Tongue (tissue), 2 donors: Measurements from ENCODE around the gene KRTAP29-1. TPM values are rescaled to one million over a fixed set of nuclear protein-coding genes. Genes with fewer than 3 reads are reported as not detected.
"Not testable (repeated sequence)": the region's sequence is repeated elsewhere in the genome, so short reads cannot be mapped to it uniquely, and the experiment has no call there.

Experiments
- DNase-seq: peaks from one replicate; pipeline ENCODE4 v3.0.0-alpha.2; 2015
- total RNA-seq: library from RNA; depleted of rRNA; stranded (reverse); fragments of >200 nt; gene quantifications from one replicate; pipeline ENCODE4 v1.2.3, GENCODE V29; 2014

The KRTAP29-1 gene
- total RNA-seq, 1 donor from 2014 or later, result not detected

- DNase-seq, result no peak
Observed at GRCh38 chr17:41298458-41299135, 4.1 kb downstream of the KRTAP29-1 start.

DNA sequence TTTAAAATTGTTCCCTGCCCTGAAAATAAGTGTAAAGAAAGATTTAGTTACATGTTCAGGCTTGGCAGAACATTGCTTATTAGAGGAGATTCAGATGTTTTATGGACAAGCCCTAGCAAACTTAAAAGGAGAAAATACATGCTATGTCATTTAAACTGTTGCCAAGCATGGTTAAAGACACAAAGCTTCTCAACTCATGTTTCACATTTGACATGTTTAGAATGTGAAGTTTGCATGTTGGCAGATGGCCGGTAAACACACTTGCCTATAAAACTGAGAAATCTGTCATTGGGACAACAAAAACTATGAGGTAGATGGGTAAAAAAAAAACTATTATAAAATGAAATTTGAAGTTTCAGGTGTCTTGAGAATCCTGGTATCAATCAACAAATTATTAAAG lies 5.8 kb downstream of the KRTAP29-1 start:
- peak; percentile 58 for DNase-seq

DNA sequence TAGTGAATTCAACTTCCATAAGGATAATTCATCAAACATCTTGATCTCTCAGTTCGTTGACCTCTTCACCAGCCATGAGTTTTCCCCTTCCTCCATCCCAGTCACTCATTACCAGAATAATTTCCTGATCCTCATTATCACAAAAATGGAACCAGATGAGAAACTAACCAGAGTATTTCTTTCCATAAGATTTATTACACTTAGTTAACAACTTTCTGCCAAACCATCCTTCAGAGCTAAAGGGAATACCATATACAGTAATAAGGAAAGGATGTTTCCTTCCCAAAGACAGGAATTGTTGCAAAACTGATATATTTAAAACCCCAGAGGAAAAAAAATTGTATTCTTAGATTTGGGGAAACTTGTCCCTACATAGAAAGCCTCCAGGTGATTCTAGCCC lies 8.6 kb downstream of the KRTAP29-1 start:
- DNase-seq, result no peak

GRCh38 chr17:41287050-41287449 lies 15.6 kb downstream of the KRTAP29-1 start:
- no peak for DNase-seq

DNA sequence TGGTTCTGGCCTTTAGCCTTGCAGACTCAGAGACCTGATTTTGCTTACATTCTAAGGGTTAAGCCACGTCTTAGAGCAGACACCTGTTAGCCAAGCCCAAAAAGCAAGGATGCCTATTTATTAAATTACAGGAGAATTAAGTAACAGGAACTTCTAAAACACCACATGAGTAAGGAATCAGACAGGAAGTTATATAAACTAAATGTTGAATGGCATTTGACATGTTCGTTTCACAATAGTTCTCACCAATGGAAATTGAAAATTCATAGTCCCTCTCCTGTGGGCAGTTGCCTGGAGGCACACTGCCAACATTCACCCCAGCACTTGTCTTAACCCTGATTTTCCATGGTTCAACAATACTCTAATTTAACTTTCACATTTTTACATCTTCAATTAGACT lies 18.1 kb downstream of the KRTAP29-1 start:
- peak; percentile 0 for DNase-seq

- no peak for DNase-seq
Observed at GRCh38 chr17:41284043-41284442, 18.6 kb downstream of the KRTAP29-1 start.

DNA sequence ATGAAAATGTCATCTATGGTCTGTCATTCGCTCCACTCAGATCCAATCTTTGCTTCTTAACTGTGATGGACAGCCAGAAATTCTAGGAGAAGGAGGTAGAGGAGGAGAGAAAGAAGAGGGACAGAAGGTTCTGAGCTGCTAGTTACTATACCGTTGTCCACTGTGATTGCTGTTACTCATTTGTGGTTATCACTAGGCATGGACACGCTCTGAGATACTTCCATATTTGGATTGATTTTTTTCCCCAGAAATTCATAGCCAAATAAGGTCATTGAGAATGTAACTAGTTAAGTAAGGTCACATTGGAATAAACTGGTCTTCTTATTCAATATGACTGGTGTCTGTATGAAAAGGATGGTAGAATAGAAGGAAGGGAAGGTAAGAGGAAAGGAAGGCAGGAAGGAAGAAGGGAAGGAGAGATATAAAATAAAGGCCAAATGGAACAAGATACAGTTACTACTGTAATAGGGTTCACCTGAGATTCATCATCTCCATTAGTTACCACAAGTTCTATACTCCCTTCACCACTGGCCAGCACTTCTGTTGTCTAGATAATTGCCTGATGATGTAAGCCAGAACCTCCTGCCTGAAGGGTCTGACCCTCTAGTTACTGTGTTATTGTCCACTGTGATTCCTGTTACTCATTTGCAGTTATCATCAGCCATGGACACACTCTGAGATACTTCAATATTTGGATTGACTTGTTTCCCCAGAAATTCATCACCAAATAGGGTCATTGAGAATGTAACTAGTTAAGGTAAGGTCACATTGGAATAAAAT lies 24.3 kb downstream of the KRTAP29-1 start:
- no peak for DNase-seq

DNA sequence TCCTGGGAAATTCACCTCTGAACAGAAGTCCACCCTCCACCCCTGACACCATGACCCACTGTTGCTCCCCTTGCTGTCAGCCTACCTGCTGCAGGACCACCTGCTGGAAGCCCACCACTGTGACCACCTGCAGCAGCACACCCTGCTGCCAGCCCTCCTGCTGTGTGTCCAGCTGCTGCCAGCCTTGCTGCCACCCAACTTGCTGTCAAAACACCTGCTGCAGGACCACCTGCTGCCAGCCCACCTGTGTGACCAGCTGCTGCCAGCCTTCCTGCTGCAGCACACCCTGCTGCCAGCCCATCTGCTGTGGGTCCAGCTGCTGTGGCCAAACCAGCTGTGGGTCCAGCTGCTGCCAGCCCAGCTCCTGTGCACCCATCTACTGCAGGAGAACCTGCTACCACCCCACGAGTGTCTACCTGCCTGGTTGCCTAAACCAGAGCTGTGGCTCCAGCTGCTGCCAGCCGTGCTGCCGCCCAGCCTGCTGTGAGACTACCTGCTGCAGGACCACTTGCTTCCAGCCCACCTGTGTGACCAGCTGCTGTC lies 26.9 kb downstream of the KRTAP29-1 start, which contains the start of gene KRTAP9-7:
Gene KRTAP9-7 (plus strand): TSS at position 51 of the 543 bp plus-strand sequence. CDS start 0 bp downstream, at position 51.
- DNase-seq, result not testable (repeated sequence)

DNA sequence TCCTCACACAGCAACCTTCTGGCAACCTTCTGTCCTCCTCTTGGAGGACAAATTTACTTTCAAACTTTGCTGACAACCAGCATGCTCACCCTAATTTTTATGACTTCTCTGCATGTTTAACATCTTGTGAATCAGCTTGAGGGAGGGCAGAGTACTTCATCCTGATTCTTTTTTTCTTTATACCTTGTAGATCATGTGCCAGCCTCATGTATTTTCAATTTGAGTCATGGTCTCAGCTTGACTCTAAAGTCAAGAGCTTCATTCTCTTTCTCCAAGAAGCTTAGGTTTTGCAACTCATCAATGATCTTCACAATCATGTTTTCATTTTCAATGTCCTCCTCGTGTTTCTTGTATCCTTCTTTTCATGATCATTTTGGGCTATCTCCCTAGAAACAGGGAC lies 30.8 kb downstream of the KRTAP29-1 start:
- DNase-seq, result no peak

DNA sequence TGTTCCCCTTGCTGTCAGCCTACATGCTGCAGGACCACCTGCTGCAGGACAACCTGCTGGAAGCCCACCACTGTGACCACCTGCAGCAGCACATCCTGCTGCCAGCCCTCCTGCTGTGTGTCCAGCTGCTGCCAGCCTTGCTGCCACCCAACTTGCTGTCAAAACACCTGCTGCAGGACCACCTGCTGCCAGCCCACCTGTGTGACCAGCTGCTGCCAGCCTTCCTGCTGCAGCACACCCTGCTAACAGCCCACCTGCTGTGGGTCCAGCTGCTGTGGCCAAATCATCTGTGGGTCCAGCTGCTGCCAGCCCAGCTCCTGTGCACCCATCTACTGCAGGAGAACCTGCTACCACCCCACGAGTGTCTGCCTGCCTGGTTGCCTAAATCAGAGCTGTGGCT lies 31.3 kb downstream of the KRTAP29-1 start:
- not testable (repeated sequence) for DNase-seq

DNA sequence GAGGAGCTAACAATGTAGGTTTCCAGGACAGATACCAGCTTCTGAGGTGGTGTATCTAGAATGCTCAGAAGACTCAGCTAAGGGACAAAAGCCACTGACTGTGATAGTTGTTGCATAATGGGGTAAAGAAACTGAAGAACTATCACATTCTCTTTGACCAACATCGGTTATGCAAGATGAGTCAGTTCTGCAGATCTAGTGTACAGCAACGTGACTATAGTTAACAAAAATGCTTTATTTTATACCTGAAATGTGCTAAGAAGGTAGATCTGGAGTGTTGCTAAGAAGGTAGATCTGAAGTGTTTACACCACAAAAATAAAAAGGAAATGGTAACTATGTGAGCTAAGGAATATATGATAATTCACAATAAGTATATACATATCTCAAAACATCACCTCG lies 34.9 kb downstream of the KRTAP29-1 start:
- DNase-seq, result no peak

DNA sequence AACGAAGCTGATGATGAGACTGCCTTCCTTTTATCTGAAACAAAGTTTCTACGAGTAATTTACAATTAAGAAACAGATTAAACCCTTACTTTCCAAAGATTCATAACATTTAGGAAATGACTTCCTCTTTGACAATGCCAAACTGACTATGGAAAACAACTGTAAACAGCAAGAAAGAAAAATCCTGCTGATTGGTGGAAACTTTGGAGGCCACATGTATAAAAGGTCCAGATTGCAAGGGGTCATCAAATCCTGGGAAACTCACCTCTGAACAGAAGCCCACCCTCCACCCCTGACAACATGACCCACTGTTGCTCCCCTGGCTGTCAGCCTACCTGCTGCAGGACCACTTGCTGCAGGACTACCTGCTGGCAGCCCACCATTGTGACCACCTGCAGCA lies 37.6 kb downstream of the KRTAP29-1 start, which contains the start of gene KRTAP9-6:
Gene KRTAP9-6 (plus strand): TSS at position 301 of the 400 bp plus-strand sequence. CDS start 0 bp downstream, at position 301.
- no peak for DNase-seq

DNA sequence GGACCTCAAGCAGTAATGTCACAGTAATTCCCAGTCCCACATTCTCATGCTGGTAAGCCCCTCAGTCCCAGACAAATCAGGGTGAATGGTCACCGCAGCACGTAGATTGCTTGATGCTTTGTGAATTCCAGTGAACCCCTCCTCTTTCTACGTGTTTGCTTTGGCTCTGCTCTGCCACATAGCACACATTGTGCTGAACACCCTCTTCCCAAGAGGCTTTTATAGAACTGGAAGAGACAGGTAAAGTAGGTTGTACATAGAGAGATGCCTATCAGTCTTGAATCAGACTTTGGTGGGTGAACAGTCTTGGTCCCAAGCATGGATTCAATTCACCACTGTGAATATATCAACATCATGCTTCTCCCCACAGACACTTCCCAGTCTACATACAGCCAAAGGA lies 38.1 kb downstream of the KRTAP29-1 start:
- DNase-seq, result no peak

DNA sequence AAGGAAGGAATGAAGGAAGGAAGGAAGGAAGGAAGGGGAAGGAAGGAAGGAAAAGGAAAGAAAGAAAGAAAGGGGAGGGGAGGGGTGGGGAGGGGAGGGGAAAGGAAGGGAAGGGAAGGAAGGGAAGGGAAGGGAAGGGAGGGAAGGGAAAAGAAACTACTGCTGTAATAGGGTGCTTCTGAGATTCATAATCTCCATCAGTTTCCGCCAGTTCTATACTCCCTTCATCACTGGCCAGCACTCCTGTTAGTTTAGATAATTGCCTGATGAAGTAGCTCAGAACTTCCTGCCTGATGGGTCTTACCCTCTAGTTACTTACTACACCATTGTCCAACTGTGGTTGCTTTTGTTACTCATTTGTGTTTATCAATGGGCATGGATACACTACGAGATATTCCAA lies 39.4 kb downstream of the KRTAP29-1 start:
- DNase-seq, result no peak

- no peak for DNase-seq
Observed at GRCh38 chr17:41258406-41258805, 44.2 kb downstream of the KRTAP29-1 start.

GRCh38 chr17:41256291-41256685 lies 46.4 kb downstream of the KRTAP29-1 start:
- no peak for DNase-seq

DNA sequence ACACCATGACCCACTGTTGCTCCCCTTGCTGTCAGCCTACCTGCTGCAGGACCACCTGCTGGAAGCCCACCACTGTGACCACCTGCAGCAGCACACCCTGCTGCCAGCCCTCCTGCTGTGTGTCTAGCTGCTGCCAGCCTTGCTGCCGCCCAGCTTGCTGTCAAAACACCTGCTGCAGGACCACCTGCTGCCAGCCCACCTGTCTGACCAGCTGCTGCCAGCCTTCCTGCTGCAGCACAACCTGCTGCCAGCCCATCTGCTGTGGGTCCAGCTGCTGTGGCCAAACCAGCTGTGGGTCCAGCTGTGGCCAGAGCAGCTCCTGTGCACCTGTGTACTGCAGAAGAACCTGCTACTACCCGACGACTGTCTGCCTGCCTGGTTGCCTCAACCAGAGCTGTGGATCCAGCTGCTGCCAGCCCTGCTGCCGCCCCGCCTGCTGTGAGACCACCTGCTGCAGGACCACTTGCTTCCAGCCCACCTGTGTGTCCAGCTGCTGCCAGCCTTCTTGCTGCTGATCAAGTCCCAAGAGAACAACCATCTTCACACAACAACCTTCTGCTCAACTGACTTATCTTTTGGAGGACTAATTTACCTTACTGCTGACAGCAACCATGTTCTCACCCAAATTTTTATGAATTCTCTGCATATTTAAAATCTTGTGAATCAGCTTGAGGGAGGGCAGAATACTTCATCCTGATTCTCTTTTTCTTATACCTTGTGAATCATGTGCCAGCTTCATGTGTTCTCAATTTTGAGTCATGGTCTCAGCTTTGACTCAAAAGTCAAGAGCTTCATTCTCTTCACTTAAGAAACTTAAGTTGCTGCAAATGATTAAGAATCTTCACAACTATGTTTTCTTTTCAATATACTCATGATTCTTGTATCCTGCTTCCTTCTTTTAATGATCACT lies 47.0 kb downstream of the KRTAP29-1 start, which contains the start of gene KRTAP9-9:
Gene KRTAP9-9 (plus strand): TSS at position 4 of the 910 bp plus-strand sequence.
- DNase-seq, result not testable (repeated sequence)

GRCh38 chr17:41254861-41255260 lies 47.8 kb downstream of the KRTAP29-1 start:
- no peak for DNase-seq
